ENCODE results near the gene TLR5.
"Not testable (repeated sequence)": the region's sequence is repeated elsewhere in the genome, so short reads cannot be mapped to it uniquely, and the experiment has no call there.

TLR5 gene

GRCh38 chr1:223175032-223175431 is 32.0 kb upstream of the TLR5 start:
- no peak for DNase-seq
- no peak for TF ChIP-seq GATA1 (IDR thresholded peaks at IDR 0.05; ENCODE audit: low read depth, low read length)
- no peak for TF ChIP-seq POLR2A (IDR thresholded peaks at IDR 0.05; ENCODE audit: low read length)

GRCh38 chr1:223169458-223169857 is 26.4 kb upstream of the TLR5 start:
- not testable (repeated sequence) for DNase-seq

- TF ChIP-seq POLR2A (IDR thresholded peaks at IDR 0.05; ENCODE audit: low read length) (no peak), GATA1 (IDR thresholded peaks at IDR 0.05; ENCODE audit: low read depth, low read length) (no peak)
- DNase-seq, result no peak
Measured at GRCh38 chr1:223161321-223161720, 18.3 kb upstream of the TLR5 start.

GRCh38 chr1:223156343-223156742 is 13.3 kb upstream of the TLR5 start:
- TF ChIP-seq GATA1 (IDR thresholded peaks at IDR 0.05; ENCODE audit: low read depth, low read length) (no peak), POLR2A (IDR thresholded peaks at IDR 0.05; ENCODE audit: low read length) (no peak)
- DNase-seq, result no peak

- no peak for DNase-seq
- TF ChIP-seq GATA1 (IDR thresholded peaks at IDR 0.05; ENCODE audit: low read depth, low read length) (no peak), POLR2A (IDR thresholded peaks at IDR 0.05; ENCODE audit: low read length) (no peak)
Measured at GRCh38 chr1:223155153-223155552, 12.1 kb upstream of the TLR5 start.

GRCh38 chr1:223153177-223154119 is 10.4 kb upstream of the TLR5 start:
- no peak for DNase-seq
- TF ChIP-seq GATA1 (IDR thresholded peaks at IDR 0.05; ENCODE audit: low read depth, low read length), result no peak
- TF ChIP-seq POLR2A (IDR thresholded peaks at IDR 0.05; ENCODE audit: low read length), result no peak

GRCh38 chr1:223152399-223152798 is 9.4 kb upstream of the TLR5 start:
- no peak for DNase-seq
- TF ChIP-seq POLR2A (IDR thresholded peaks at IDR 0.05; ENCODE audit: low read length) (no peak), GATA1 (IDR thresholded peaks at IDR 0.05; ENCODE audit: low read depth, low read length) (no peak)

- no peak for DNase-seq
- TF ChIP-seq POLR2A (IDR thresholded peaks at IDR 0.05; ENCODE audit: low read length) (no peak), GATA1 (IDR thresholded peaks at IDR 0.05; ENCODE audit: low read depth, low read length) (no peak)
Measured at GRCh38 chr1:223150443-223150842, 7.4 kb upstream of the TLR5 start.

DNA sequence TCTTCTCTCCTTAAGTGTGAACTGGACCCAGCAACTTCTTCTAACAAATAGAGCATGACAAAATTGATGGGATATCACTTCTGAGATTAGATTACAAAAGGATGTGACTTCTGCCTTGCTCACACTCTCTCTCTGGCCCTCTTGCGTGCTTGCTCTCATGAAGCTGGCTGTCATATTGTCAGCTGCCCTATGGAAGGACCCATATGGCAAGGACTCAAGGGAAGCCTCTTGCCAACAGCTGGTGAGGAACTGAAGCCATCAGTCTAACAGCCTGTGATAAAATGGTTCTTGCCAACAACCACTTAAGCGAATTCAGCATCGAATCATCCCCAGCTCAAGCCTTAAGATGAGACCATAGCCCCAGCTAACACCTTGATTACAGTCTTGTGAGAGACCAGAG is 4.8 kb upstream of the TLR5 start:
- no peak for DNase-seq
- TF ChIP-seq GATA1 (IDR thresholded peaks at IDR 0.05; ENCODE audit: low read depth, low read length) (no peak), POLR2A (IDR thresholded peaks at IDR 0.05; ENCODE audit: low read length) (no peak)

DNA sequence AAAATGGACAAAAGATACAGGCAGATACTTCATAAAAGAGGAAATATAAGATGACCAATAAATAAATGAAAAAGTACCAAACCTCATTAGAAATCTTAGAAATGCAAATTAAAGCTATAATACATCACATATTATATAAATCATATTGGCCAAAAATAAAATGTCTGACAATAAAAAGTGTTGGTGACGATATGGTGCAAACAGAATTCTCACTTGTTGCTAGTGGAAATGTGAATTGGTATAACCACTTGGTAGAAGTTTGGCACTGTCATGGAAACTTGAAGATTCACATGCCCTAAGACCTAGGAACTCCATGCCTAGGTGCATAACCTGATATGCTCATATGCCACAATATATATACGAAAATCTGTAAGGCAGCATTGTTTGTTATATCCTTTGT is 4.4 kb upstream of the TLR5 start:
- no peak for TF ChIP-seq GATA1 (IDR thresholded peaks at IDR 0.05; ENCODE audit: low read depth, low read length)
- no peak for TF ChIP-seq POLR2A (IDR thresholded peaks at IDR 0.05; ENCODE audit: low read length)
- no peak for DNase-seq

- no peak for TF ChIP-seq POLR2A (IDR thresholded peaks at IDR 0.05; ENCODE audit: low read length)
- TF ChIP-seq GATA1 (IDR thresholded peaks at IDR 0.05; ENCODE audit: low read depth, low read length), result no peak
Measured at GRCh38 chr1:223146745-223147144, 3.7 kb upstream of the TLR5 start.

DNA sequence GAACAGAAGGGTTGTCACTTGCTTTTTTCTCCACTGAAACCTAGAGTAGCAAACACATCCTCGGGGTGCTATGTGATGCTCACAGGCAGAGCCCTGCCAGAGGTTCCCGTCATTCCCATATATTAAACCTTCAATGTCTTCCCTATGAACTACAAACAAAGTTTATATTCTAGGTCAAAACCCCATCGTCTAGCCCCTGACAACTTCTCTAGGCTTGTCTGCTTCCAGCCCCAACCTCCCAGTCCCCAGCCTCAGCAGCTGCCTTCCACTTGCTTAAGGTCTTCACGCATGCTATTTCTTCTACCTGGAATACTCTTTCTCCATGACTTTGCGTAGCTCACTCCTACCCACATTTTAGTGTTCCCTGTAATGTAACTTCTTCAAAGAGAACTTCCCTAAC is 1.9 kb upstream of the TLR5 start:
- TF ChIP-seq POLR2A (IDR thresholded peaks at IDR 0.05; ENCODE audit: low read length), result no peak
- no peak for TF ChIP-seq GATA1 (IDR thresholded peaks at IDR 0.05; ENCODE audit: low read depth, low read length)
- DNase-seq, result no peak

More at GRCh38 chr1:223146745-223147144, 3.7 kb upstream of the TLR5 start:
- DNase-seq, result no peak

DNA sequence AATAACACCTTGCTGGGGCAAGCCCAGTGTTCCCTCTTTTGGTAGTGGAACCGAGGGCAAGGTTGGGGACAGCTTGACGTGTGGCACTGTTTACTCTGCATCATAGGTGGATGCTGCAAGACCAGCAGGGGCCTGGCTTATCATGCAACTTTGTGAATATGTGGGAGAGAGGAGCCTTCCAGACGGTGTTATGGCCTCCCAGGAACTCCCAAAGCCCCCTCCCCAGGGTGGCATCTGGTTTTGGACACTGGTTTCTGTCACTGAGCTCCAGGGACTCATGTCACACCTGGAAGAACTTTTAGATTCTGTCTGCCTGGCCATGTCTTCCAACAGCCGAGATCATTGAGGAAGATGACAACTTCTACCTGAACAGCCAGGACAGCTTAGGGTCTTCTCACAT is 1.4 kb upstream of the TLR5 start:
- no peak for DNase-seq
- TF ChIP-seq GATA1 (IDR thresholded peaks at IDR 0.05; ENCODE audit: low read depth, low read length) (no peak), POLR2A (IDR thresholded peaks at IDR 0.05; ENCODE audit: low read length) (no peak)

DNA sequence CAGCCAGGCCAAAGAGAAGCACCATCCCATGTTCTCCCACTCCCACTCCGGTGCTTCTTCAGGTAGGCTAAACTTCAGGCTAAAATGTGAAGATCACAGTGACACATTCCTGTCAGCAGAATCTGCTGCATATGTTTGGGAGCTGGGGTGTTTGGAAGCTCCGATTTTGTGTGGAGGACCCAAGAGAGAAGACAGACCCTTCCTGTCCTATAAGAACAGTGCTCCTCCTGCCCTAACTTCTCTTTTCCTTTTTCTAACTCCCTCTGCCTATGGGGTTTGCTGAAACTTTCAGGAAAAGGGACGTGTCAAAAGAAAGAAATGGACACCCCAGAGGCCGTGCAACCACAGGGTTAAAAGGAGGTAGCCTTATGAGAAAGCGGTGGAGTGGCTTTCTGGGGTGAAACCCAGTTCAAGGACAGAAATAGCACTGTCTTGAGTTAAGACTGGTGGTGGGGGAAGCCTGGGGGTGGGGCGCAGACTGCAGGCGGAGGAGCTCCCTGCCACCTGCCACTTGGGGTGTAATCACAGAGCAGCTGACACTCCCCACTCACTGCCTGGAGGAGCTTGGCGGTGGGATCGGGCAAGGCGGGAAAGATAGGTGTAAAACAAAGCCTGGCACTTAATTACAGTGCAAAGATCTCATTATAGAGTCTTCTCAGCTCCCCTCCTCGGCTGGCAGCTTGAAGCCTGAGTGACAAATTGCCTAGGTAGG is 645 bp upstream of the TLR5 start:
- TF ChIP-seq POLR2A (IDR thresholded peaks at IDR 0.05; ENCODE audit: low read length) (no peak), GATA1 (IDR thresholded peaks at IDR 0.05; ENCODE audit: low read depth, low read length) (no peak)
- peak; percentile 5 to 36 for DNase-seq

- no peak for DNase-seq
- no peak for TF ChIP-seq GATA1 (IDR thresholded peaks at IDR 0.05; ENCODE audit: low read depth, low read length)
- no peak for TF ChIP-seq POLR2A (IDR thresholded peaks at IDR 0.05; ENCODE audit: low read length)
Measured at GRCh38 chr1:223142269-223142668, 779 bp downstream of the TLR5 start.

Data from erythroblast (primary cell).